ENCODE data around the gene GRAMD1B. TPM values are rescaled to one million over a fixed set of nuclear protein-coding genes. Genes with fewer than 3 reads are reported as not detected.

GRAMD1B gene
- total RNA-seq, 2 donors from 2014 or later, result 0.66 to 3.4 TPM

GRCh38 chr11:123405123-123405592 is 24.9 kb upstream of the GRAMD1B start:
- H3K9me3 ChIP-seq, result no peaks in the 10 kb centered on the region
- intact Hi-C loops (cut with DNase I), result loop anchor here (5.0 kb wide), 1 partner anchor 77 kb away; no protein-coding TSS in a partner anchor
- no peaks in the 10 kb centered on the region for H3K4me1 ChIP-seq
- ATAC-seq, result no peak
- H3K36me3 ChIP-seq (replicated peaks in 1 of 2; ENCODE audit: insufficient read depth in 1 of 2, low read depth in 2 of 2), result no peaks in the 10 kb centered on the region
- H3K27ac ChIP-seq, result no peak overlapping the region
- H3K4me3 ChIP-seq, result no peak overlapping the region
- TF ChIP-seq POLR2A (IDR thresholded peaks at IDR 0.05), result no peak
- no peak for TF ChIP-seq CTCF (IDR thresholded peaks at IDR 0.05)
- 44 to 55% methylated on average over 5 of the region's 5 CpGs for WGBS, 2 donors
- DNase-seq, result no peak
- no peaks in the 10 kb centered on the region for H3K27me3 ChIP-seq

- WGBS, 2 donors, result 34 to 38% methylated on average over 4 of the region's 4 CpGs
- Histone ChIP-seq H3K9me3 (no peaks in the 10 kb centered on the region), H3K27ac (no peak overlapping the region), H3K27me3 (no peaks in the 10 kb centered on the region), H3K4me1 (no peaks in the 10 kb centered on the region), H3K36me3 (replicated peaks in 1 of 2; ENCODE audit: insufficient read depth in 1 of 2, low read depth in 2 of 2) (no peaks in the 10 kb centered on the region), H3K4me3 (no peak overlapping the region)
- intact Hi-C loops (cut with DNase I), result loop anchor here (5.0 kb wide), 1 partner anchor 76 kb away; no protein-coding TSS in a partner anchor
- TF ChIP-seq POLR2A (IDR thresholded peaks at IDR 0.05) (no peak), CTCF (IDR thresholded peaks at IDR 0.05) (no peak)
- DNase-seq (no peak), ATAC-seq (no peak)
Measured at GRCh38 chr11:123406441-123407129, 23.5 kb upstream of the GRAMD1B start.

GRCh38 chr11:123407130-123407995 is 22.7 kb upstream of the GRAMD1B start:
- Histone ChIP-seq H3K4me3 (no peak overlapping the region), H3K27me3 (no peaks in the 10 kb centered on the region), H3K9me3 (no peaks in the 10 kb centered on the region), H3K4me1 (no peaks in the 10 kb centered on the region), H3K27ac (no peak overlapping the region), H3K36me3 (replicated peaks in 1 of 2; ENCODE audit: insufficient read depth in 1 of 2, low read depth in 2 of 2) (no peaks in the 10 kb centered on the region)
- peak; percentile 70 to 79 (median 74) for DNase-seq
- no peak for TF ChIP-seq POLR2A (IDR thresholded peaks at IDR 0.05)
- peak; percentile 14 to 73 (median 61) for TF ChIP-seq CTCF (IDR thresholded peaks at IDR 0.05)
- 3 to 7% methylated on average over 7 of the region's 7 CpGs for WGBS, 2 donors
- intact Hi-C loops (cut with DNase I), result loop anchor here (5.0 kb wide), 1 partner anchor 75 kb away; no protein-coding TSS in a partner anchor
- ATAC-seq, result peak; percentile 68

- DNase-seq (no peak), ATAC-seq (no peak)
- TF ChIP-seq CTCF (IDR thresholded peaks at IDR 0.05) (no peak), POLR2A (IDR thresholded peaks at IDR 0.05) (no peak)
- Histone ChIP-seq H3K27me3 (no peaks in the 10 kb centered on the region), H3K9me3 (no peaks in the 10 kb centered on the region), H3K4me1 (no peaks in the 10 kb centered on the region), H3K36me3 (replicated peaks in 1 of 2; ENCODE audit: insufficient read depth in 1 of 2, low read depth in 2 of 2) (no peaks in the 10 kb centered on the region), H3K27ac (no peak overlapping the region), H3K4me3 (no peak overlapping the region)
- WGBS, 2 donors, result 22 to 38% methylated on average over 7 of the region's 7 CpGs
- intact Hi-C loops (cut with DNase I), result loop anchor here (5.0 kb wide), 1 partner anchor 74 kb away; no protein-coding TSS in a partner anchor
Measured at GRCh38 chr11:123407996-123408597, 22.0 kb upstream of the GRAMD1B start.
